LNCaP clone FGC (cell line): ENCODE measurements around the gene PRM2.

ENCODE experiments used
- DNase-seq: peaks from one replicate; pipeline ENCODE4 v3.0.0-alpha.2; 2011; ENCODE audit warnings: low read depth
- H3K4me3 ChIP-seq: 2 replicates; pipeline ENCODE4 v1.5.1; 2011; ENCODE audit warnings: mild to moderate bottlenecking, low read depth, low read length, control low read depth
- TF ChIP-seq, protein P1 (sequence below): IDR thresholded peaks from 2 replicates; pipeline ENCODE4 v1.5.1; 2012; ENCODE audit warnings: mild to moderate bottlenecking; ENCODE audit not compliant: control insufficient read depth, insufficient read depth; ENCODE audit errors: extremely low read depth

The PRM2 gene

DNA sequence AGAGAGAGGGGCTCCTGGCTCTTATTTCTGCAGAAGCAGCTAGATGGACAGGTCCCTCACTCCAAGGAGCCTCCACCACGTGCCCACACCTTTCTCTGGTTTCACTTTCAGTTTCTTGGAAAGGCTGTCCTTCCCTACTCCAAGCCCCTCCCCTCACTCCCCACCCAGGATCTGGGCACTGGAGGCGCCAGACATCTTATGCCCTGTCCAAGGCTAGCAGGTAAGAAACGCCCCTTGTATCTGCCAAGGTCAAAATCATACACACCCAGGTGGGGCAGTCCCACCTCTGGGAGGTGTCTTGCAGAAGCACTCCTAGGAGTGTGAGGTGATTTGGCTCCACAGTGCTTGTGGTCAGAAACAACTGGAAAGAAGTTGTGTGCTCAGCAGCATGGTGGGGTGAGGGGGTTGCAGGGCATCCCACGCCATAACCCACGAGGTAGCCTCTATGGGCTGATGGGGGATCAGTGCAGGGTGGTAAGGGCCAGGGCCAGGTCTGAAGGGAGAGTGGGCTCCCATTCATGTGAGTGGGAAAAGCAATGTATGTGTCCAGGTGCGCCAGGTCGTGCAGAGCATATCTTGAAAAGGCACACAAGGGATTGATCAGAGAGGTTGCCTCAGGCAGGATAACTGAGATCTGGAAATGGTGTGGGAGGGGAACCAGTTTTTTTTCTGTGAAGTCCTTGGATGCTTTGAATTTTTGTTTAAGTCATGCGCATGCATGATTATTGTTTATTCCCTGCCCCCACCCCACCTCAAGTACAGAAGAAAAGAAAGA is 36.6 kb upstream of the PRM2 start:
- TF ChIP-seq, protein P1, sequence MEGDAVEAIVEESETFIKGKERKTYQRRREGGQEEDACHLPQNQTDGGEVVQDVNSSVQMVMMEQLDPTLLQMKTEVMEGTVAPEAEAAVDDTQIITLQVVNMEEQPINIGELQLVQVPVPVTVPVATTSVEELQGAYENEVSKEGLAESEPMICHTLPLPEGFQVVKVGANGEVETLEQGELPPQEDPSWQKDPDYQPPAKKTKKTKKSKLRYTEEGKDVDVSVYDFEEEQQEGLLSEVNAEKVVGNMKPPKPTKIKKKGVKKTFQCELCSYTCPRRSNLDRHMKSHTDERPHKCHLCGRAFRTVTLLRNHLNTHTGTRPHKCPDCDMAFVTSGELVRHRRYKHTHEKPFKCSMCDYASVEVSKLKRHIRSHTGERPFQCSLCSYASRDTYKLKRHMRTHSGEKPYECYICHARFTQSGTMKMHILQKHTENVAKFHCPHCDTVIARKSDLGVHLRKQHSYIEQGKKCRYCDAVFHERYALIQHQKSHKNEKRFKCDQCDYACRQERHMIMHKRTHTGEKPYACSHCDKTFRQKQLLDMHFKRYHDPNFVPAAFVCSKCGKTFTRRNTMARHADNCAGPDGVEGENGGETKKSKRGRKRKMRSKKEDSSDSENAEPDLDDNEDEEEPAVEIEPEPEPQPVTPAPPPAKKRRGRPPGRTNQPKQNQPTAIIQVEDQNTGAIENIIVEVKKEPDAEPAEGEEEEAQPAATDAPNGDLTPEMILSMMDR, result no peak
- no peak for DNase-seq
- H3K4me3 ChIP-seq, result no peak overlapping the region

DNA sequence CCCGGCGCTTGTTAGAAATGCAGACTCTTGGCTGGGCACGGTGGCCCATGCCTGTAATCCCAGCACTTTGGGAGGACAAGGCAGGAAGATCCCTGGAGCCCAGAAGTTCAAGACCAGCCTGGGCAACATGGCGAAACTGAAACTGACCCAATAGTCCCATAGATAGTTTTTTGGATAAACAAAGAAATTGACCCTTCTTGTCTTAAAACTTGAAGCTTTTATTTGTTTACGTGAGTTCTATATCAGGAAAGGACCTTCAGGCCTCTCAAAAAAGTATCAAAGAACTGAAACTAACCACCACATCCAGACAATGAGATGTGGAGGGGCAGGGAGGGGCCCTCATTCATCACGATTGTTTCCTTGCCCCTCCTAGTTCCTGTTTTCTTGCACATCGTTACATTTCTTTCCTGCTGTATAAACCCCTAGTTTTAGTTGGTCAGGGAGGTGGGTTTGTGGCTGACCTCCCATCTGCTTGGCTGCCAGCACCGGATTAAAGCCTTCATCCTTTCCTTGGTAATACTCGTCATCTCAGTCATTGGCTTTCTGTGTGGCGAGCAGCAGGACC is 34.8 kb upstream of the PRM2 start:
- TF ChIP-seq, protein P1, result no peak
- H3K4me3 ChIP-seq, result no peak overlapping the region
- DNase-seq, result no peak

DNA sequence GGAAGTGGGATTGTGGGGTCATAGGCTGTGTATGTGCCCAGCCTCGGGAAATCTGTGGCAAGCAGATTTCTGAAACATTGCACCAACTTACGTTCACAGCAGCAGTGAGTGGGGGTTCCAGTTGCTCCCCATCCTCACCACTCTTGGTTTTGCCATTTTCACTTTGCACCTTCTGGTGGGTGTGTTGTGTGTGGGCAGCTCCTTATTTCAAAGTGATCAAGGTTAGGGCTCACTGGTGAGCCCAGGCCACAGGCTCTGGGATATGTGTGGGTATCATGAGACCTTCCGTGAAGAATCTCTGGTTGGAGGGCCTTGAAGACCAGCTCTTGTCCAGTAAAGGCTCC is 34.3 kb upstream of the PRM2 start:
- H3K4me3 ChIP-seq, result no peak overlapping the region
- DNase-seq, result no peak
- TF ChIP-seq, protein P1, result no peak

DNA sequence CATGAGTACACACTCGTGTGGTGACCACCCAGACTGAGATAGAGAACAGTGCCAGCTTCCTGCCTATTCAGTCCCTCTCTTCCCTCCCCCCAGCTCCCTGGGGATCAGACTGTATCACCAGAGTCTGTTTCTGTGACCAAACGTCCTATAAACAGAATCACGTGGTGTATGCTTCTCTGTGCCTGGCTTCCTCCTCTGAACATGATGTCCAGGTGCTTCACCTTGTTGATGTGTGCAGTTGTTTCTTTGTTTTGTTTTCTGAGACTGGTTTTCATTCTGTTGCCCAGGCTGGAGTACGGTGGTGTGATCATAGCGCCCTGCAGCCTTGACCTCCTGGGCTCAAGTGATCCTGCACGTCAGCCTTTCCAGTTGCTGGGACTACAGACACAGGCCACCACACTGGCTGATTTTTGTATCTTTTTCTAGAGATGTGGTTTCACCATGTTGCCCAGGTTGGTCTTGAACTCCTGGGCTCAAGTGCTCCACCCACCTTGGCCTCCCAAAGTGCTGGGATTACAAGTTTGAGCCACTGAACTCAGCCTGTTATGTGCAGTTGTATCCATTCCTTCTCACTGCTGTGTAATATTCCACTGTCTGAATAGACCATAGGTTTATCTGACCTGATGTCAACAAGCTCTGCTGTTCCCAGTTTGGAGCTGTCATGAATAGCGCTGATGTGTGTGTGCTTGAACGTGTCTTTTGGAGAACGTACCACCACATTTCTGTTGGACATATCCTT is 33.8 kb upstream of the PRM2 start:
- no peak overlapping the region for H3K4me3 ChIP-seq
- TF ChIP-seq, protein P1, result no peak
- no peak for DNase-seq

DNA sequence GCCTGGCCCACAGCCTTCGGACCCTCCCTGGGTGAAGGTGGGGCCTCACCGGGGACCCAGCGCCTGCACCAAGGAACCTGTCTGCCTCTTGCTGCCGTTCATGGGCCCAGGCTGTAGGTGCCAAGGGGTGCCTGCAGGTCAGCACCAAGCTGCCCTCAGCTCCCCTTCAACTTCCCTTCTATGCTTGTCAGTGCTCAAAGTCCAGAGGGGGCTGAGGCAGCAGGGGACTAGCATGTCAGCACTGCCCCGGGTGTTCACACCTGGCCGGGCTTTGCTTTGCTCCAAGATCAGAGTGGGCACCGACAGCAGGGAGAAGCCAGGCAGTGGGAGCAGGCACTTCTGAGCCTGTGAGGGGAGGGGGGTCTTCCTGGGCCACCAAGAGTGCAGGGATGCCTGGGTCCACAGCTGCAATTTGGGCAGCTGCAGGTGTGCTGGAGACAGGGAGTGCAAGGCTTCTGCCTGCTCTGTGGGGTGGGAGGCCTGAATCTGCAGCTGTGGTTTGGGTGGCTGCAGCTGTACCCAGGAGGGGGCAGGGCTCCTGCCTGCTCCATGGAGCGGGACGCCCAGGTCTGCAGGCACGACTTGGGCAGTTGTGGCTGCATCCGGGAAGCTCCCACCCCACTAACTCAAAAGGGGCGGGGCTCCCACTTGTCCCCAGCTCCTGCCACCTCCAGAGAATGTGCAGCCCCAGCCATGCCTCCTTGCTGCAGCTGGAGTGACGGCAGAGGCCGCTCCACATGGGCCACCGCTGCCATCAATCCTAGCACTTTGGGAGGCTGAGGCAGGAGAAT is 32.4 kb upstream of the PRM2 start:
- DNase-seq, result no peak
- no peak overlapping the region for H3K4me3 ChIP-seq

DNA sequence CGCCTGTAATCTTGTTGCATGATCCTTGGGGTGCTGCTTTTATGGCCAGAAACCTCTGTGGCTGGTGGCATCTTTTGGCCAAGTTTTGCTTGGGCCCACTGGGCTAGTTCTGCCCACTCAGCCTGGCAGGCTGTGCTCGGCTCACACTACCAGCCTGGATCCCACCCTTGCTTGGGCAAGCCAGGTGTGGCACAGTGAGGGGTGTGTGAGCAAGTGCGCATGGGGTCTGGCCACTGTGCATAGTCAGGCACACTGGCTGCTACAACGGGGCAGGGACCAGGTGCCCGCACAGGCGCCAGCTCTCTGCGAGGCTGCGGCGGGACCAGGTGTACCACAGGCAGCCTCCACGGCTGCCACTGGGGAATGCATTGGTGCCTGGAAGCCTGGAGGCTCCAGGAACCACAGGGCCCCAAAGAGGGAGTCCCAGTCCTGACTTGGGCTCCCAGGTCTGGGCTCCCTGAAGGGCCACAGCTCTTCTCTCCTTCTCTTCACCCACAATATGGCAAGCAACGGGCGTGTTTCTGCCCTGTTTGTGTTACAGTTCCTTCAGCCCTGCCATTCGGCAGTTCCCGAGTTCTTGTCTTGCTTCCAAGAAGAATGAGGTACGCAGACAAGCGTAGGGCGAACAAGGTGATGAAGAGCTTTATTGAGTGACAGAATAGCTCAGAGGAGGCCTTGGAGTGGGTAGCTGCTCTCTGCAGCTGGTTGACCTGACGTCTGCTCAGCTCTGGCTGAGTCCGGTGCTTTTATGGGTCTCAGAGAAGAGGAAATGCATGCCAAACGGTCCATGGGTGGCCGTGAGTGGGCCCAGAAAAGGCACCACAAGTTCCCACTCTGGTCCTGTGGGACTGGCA is 31.6 kb upstream of the PRM2 start:
- no peak for DNase-seq
- TF ChIP-seq, protein P1, result no peak
- H3K4me3 ChIP-seq, result no peak overlapping the region

More for the DNA sequence above, 32.4 kb upstream of the PRM2 start:
- TF ChIP-seq, protein P1, result no peak
